HG03442 (cell line): ENCODE measurements around the gene TUBB4B.

Experiments used
- ATAC-seq: cut with Tn5 transposase; IDR thresholded peaks from one replicate; pipeline ENCODE4 v1.9.1; 2021; ENCODE audit warnings: mild to moderate bottlenecking, moderate library complexity; ENCODE audit not compliant: unreplicated experiment

Gene TUBB4B

DNA sequence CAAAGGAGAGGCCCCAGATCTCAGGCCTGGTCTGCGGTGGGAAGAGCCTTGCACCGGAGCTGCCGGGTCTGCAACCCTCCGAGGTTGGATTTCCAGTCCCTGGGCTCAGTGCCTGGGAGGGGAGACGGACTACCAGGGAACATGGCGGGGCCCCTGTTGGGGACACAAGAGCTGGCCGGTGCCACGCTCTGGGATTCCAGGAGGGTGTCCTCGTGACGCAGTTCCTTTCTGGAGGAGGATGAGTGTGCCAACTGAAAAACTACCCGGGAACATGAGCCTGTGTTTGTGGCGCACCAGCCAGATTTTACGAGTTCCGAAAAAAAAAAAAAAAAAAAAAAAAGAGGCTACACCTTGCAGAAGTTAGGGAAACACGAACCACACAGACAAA lies 52.0 kb downstream of the TUBB4B start:
- no peak for ATAC-seq
